WTC11 (cell line): ENCODE measurements around the gene KRT222. TPM values are rescaled to one million over a fixed set of nuclear protein-coding genes. Genes with fewer than 3 reads are reported as not detected.

Experiments
- ATAC-seq: fragments of 200-7000 bp; cut with Tn5 transposase; 2 replicates; pipeline ENCODE4 v1.10.0; 2021; ENCODE audit warnings: mild to moderate bottlenecking, moderate library complexity
- CTCF ChIA-PET: fragments of 300-600 bp; sonication (Branson Sonifier 250); formaldehyde crosslinking; loops from one replicate; lab custom pipeline; 2021; ENCODE audit warnings: antibody characterized with exemption; lab: Charles Lee
- POLR2A ChIA-PET: fragments of 350-600 bp; sonication (Branson Sonifier 250); formaldehyde crosslinking; loops from one replicate; lab custom pipeline; 2021; ENCODE audit warnings: antibody characterized with exemption; lab: Charles Lee
- DNase-seq: peaks from one replicate; pipeline ENCODE4 v3.0.0; 2021; ENCODE audit warnings: low spot score
- H3K27ac Mint-ChIP-seq: 2 replicates; pipeline ENCODE4 v1.8.0; 2021; ENCODE audit warnings: mixed read lengths
- H3K27me3 Mint-ChIP-seq: 2 replicates; pipeline ENCODE4 v1.8.0; 2021; ENCODE audit warnings: low read depth, mild to moderate bottlenecking, moderate library complexity, mixed read lengths
- H3K36me3 Mint-ChIP-seq: 2 replicates; pipeline ENCODE4 v1.8.0; 2021; ENCODE audit warnings: mixed read lengths
- H3K4me1 Mint-ChIP-seq: 2 replicates; pipeline ENCODE4 v1.8.0; 2022; ENCODE audit warnings: mixed read lengths
- H3K4me3 Mint-ChIP-seq: 2 replicates; pipeline ENCODE4 v1.8.0; 2021; ENCODE audit warnings: mild to moderate bottlenecking, moderate library complexity, mixed read lengths
- H3K9me3 Mint-ChIP-seq: 2 replicates; pipeline ENCODE4 v1.8.0; 2021; ENCODE audit warnings: mixed read lengths
- AR ChIP-seq: fragments of 250-450 bp; sonication (Bioruptor Pico); IDR thresholded peaks from 2 replicates; pipeline ENCODE4 v1.9.0; 2021; ENCODE audit warnings: mild to moderate bottlenecking
- KAT7 ChIP-seq: sonication (generic); formaldehyde crosslinking; IDR thresholded peaks from 2 replicates; pipeline ENCODE4 v1.8.1; 2023; ENCODE audit warnings: missing genetic modification reagents, mild to moderate bottlenecking, borderline replicate concordance
- NFYB ChIP-seq: sonication (generic); formaldehyde crosslinking; conservative IDR thresholded peaks from 2 replicates; pipeline ENCODE4 v1.8.0; 2022; ENCODE audit warnings: low read depth, missing genetic modification reagents
- SP1 ChIP-seq: sonication (generic); formaldehyde crosslinking; conservative IDR thresholded peaks from 2 replicates; pipeline ENCODE4 v1.8.1; 2022; ENCODE audit warnings: missing genetic modification reagents
- TCF7 ChIP-seq: sonication (generic); formaldehyde crosslinking; IDR thresholded peaks from 2 replicates; pipeline ENCODE4 v1.8.0; 2022; ENCODE audit warnings: mild to moderate bottlenecking, low read depth, missing genetic modification reagents, moderate library complexity
- ZNF121 ChIP-seq: sonication (generic); formaldehyde crosslinking; IDR thresholded peaks from 2 replicates; pipeline ENCODE4 v1.8.0; 2023; ENCODE audit warnings: missing genetic modification reagents
- ZNF671 ChIP-seq: fragments of 250-450 bp; sonication (Bioruptor Pico); IDR thresholded peaks from 2 replicates; pipeline ENCODE4 v1.8.0; 2021; ENCODE audit warnings: mild to moderate bottlenecking
- total RNA-seq: library from RNA; stranded (reverse); gene quantifications from 3 replicates; pipeline ENCODE4 v1.2.3, GENCODE V29; 2021
- TF ChIP-seq, protein P1 (sequence below): sonication (generic); formaldehyde crosslinking; IDR thresholded peaks from 2 replicates; pipeline ENCODE4 v1.8.1; 2023; ENCODE audit warnings: mild to moderate bottlenecking, missing genetic modification reagents, moderate library complexity
- TF ChIP-seq, protein P2 (sequence below): sonication (generic); formaldehyde crosslinking; conservative IDR thresholded peaks from 2 replicates; pipeline ENCODE4 v1.8.1; 2023; ENCODE audit warnings: mild to moderate bottlenecking, low read depth, missing genetic modification reagents, moderate library complexity
- TF ChIP-seq, protein P3 (sequence below): fragments of 250-450 bp; sonication (Bioruptor Pico); IDR thresholded peaks from 2 replicates; pipeline ENCODE4 v1.9.0; 2021; ENCODE audit warnings: mild to moderate bottlenecking, borderline replicate concordance
- TF ChIP-seq, protein P4 (sequence below): sonication (generic); formaldehyde crosslinking; IDR thresholded peaks from 2 replicates; pipeline ENCODE4 v1.8.1; 2023; ENCODE audit warnings: mild to moderate bottlenecking, missing genetic modification reagents, borderline replicate concordance
- TF ChIP-seq, protein P5 (sequence below): sonication (generic); formaldehyde crosslinking; IDR thresholded peaks from 2 replicates; pipeline ENCODE4 v1.8.0; 2023; ENCODE audit warnings: mild to moderate bottlenecking, missing genetic modification reagents
- TF ChIP-seq, protein P6 (sequence below): sonication (generic); formaldehyde crosslinking; IDR thresholded peaks from 2 replicates; pipeline ENCODE4 v1.8.1; 2022; ENCODE audit warnings: missing genetic modification reagents, borderline replicate concordance

The KRT222 gene
- total RNA-seq, 1 experiment from 2014 or later = 0.09 TPM

DNA sequence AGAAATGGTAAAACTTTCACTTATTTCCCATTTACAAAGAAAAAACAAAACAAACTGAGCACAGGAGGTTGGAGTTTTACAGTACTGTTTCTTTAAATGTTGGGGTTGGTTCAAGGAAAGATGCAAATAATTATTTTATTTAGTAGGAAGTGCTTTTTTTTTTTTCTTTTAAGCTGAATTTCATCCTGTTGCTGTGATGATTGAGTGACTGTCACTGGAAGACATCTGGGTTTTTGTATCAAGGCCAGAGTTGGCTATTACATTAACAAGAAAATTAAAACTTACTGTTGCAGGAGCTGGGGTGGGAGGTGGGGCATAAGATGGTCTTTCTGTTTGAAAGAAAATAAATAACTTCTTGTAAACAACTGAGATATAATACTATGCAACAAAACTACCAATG lies 19.7 kb downstream of the KRT222 start (continued):
- no peak for TF ChIP-seq AR (CRISPR knock-in tag)
- TF ChIP-seq, protein P1, sequence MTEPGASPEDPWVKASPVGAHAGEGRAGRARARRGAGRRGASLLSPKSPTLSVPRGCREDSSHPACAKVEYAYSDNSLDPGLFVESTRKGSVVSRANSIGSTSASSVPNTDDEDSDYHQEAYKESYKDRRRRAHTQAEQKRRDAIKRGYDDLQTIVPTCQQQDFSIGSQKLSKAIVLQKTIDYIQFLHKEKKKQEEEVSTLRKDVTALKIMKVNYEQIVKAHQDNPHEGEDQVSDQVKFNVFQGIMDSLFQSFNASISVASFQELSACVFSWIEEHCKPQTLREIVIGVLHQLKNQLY (CRISPR knock-in tag) = no peak
- TF ChIP-seq, protein P2, sequence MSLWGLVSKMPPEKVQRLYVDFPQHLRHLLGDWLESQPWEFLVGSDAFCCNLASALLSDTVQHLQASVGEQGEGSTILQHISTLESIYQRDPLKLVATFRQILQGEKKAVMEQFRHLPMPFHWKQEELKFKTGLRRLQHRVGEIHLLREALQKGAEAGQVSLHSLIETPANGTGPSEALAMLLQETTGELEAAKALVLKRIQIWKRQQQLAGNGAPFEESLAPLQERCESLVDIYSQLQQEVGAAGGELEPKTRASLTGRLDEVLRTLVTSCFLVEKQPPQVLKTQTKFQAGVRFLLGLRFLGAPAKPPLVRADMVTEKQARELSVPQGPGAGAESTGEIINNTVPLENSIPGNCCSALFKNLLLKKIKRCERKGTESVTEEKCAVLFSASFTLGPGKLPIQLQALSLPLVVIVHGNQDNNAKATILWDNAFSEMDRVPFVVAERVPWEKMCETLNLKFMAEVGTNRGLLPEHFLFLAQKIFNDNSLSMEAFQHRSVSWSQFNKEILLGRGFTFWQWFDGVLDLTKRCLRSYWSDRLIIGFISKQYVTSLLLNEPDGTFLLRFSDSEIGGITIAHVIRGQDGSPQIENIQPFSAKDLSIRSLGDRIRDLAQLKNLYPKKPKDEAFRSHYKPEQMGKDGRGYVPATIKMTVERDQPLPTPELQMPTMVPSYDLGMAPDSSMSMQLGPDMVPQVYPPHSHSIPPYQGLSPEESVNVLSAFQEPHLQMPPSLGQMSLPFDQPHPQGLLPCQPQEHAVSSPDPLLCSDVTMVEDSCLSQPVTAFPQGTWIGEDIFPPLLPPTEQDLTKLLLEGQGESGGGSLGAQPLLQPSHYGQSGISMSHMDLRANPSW (CRISPR knock-in tag) = no peak
- no peak for TF ChIP-seq SP1 (CRISPR knock-in tag)

DNA sequence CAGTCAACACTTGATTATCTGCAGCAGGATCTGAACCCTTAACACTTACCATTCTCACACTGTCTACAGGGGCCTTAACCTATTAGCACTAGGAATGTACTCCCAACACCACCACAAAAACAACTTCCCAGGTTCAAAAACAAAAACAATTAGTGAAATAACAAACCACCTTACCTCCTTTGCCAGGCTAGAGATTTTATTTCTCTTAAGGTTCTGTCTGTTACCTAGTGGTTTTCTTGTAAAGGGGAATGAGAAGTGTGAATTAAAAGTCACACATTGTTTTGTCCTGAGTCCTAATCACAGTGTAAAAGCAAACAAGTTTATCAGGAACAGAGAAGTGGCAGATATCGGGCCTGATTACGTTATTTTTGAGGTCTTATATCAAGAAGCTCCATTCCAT lies 27.0 kb downstream of the KRT222 start:
- TF ChIP-seq TCF7 = no peak
- TF ChIP-seq ZNF121 (CRISPR knock-in tag) = no peak
- ChIA-PET POLR2A (no interaction called here), CTCF (interaction anchor here (0.8 kb wide), 1 partner anchor 23 kb away, joined by 3 read pairs; no protein-coding TSS in a partner anchor)
- Mint-ChIP-seq H3K27ac (no peak overlapping the region), H3K4me1 (no peaks in the 10 kb centered on the region), H3K36me3 (peaks cover 61% of the 10 kb centered on the region), H3K4me3 (no peak overlapping the region), H3K9me3 (no peaks in the 10 kb centered on the region), H3K27me3 (no peaks in the 10 kb centered on the region)
- ATAC-seq (no peak), DNase-seq (no peak)

DNA sequence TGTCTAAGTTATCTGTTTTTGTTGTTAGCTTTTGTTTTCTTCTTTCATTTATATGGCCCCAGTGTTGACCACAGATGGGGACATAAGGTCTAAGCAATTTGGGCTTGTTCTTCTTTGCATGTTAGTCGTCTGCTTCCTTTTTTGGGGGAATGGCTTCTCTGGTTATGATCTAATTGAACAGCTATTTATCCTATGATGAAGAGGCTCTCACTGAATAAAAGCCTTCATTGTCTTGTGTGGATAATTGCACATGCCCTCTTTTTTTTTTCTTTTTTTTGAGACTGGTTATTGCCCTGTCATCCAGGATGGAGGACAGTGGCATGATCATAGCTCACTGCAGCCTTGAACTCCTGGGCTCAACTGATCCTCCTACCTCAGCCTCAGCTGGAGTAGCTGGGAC lies 31.1 kb downstream of the KRT222 start:
- CTCF ChIA-PET = interaction anchor here (1.5 to 2.1 kb wide), 2 partner anchors 14 to 18 kb away, joined by 5 to 8 read pairs; no protein-coding TSS in a partner anchor
- TF ChIP-seq, protein P3, sequence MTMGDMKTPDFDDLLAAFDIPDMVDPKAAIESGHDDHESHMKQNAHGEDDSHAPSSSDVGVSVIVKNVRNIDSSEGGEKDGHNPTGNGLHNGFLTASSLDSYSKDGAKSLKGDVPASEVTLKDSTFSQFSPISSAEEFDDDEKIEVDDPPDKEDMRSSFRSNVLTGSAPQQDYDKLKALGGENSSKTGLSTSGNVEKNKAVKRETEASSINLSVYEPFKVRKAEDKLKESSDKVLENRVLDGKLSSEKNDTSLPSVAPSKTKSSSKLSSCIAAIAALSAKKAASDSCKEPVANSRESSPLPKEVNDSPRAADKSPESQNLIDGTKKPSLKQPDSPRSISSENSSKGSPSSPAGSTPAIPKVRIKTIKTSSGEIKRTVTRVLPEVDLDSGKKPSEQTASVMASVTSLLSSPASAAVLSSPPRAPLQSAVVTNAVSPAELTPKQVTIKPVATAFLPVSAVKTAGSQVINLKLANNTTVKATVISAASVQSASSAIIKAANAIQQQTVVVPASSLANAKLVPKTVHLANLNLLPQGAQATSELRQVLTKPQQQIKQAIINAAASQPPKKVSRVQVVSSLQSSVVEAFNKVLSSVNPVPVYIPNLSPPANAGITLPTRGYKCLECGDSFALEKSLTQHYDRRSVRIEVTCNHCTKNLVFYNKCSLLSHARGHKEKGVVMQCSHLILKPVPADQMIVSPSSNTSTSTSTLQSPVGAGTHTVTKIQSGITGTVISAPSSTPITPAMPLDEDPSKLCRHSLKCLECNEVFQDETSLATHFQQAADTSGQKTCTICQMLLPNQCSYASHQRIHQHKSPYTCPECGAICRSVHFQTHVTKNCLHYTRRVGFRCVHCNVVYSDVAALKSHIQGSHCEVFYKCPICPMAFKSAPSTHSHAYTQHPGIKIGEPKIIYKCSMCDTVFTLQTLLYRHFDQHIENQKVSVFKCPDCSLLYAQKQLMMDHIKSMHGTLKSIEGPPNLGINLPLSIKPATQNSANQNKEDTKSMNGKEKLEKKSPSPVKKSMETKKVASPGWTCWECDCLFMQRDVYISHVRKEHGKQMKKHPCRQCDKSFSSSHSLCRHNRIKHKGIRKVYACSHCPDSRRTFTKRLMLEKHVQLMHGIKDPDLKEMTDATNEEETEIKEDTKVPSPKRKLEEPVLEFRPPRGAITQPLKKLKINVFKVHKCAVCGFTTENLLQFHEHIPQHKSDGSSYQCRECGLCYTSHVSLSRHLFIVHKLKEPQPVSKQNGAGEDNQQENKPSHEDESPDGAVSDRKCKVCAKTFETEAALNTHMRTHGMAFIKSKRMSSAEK (CRISPR knock-in tag) = no peak
- TF ChIP-seq NFYB = no peak
- TF ChIP-seq, protein P4, sequence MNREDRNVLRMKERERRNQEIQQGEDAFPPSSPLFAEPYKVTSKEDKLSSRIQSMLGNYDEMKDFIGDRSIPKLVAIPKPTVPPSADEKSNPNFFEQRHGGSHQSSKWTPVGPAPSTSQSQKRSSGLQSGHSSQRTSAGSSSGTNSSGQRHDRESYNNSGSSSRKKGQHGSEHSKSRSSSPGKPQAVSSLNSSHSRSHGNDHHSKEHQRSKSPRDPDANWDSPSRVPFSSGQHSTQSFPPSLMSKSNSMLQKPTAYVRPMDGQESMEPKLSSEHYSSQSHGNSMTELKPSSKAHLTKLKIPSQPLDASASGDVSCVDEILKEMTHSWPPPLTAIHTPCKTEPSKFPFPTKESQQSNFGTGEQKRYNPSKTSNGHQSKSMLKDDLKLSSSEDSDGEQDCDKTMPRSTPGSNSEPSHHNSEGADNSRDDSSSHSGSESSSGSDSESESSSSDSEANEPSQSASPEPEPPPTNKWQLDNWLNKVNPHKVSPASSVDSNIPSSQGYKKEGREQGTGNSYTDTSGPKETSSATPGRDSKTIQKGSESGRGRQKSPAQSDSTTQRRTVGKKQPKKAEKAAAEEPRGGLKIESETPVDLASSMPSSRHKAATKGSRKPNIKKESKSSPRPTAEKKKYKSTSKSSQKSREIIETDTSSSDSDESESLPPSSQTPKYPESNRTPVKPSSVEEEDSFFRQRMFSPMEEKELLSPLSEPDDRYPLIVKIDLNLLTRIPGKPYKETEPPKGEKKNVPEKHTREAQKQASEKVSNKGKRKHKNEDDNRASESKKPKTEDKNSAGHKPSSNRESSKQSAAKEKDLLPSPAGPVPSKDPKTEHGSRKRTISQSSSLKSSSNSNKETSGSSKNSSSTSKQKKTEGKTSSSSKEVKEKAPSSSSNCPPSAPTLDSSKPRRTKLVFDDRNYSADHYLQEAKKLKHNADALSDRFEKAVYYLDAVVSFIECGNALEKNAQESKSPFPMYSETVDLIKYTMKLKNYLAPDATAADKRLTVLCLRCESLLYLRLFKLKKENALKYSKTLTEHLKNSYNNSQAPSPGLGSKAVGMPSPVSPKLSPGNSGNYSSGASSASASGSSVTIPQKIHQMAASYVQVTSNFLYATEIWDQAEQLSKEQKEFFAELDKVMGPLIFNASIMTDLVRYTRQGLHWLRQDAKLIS (CRISPR knock-in tag) = no peak
- TF ChIP-seq, protein P5, sequence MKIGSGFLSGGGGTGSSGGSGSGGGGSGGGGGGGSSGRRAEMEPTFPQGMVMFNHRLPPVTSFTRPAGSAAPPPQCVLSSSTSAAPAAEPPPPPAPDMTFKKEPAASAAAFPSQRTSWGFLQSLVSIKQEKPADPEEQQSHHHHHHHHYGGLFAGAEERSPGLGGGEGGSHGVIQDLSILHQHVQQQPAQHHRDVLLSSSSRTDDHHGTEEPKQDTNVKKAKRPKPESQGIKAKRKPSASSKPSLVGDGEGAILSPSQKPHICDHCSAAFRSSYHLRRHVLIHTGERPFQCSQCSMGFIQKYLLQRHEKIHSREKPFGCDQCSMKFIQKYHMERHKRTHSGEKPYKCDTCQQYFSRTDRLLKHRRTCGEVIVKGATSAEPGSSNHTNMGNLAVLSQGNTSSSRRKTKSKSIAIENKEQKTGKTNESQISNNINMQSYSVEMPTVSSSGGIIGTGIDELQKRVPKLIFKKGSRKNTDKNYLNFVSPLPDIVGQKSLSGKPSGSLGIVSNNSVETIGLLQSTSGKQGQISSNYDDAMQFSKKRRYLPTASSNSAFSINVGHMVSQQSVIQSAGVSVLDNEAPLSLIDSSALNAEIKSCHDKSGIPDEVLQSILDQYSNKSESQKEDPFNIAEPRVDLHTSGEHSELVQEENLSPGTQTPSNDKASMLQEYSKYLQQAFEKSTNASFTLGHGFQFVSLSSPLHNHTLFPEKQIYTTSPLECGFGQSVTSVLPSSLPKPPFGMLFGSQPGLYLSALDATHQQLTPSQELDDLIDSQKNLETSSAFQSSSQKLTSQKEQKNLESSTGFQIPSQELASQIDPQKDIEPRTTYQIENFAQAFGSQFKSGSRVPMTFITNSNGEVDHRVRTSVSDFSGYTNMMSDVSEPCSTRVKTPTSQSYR = no peak
- no peak for TF ChIP-seq ZNF671
- TF ChIP-seq KAT7 = no peak
- TF ChIP-seq, protein P6, sequence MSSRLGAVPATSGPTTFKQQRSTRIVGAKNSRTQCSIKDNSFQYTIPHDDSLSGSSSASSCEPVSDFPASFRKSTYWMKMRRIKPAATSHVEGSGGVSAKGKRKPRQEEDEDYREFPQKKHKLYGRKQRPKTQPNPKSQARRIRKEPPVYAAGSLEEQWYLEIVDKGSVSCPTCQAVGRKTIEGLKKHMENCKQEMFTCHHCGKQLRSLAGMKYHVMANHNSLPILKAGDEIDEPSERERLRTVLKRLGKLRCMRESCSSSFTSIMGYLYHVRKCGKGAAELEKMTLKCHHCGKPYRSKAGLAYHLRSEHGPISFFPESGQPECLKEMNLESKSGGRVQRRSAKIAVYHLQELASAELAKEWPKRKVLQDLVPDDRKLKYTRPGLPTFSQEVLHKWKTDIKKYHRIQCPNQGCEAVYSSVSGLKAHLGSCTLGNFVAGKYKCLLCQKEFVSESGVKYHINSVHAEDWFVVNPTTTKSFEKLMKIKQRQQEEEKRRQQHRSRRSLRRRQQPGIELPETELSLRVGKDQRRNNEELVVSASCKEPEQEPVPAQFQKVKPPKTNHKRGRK (CRISPR knock-in tag) = no peak

More for the DNA sequence above, 31.1 kb downstream of the KRT222 start:
- Mint-ChIP-seq H3K4me3 (no peak overlapping the region), H3K4me1 (no peaks in the 10 kb centered on the region), H3K27ac (no peak overlapping the region), H3K36me3 (peaks cover 82% of the 10 kb centered on the region), H3K27me3 (no peaks in the 10 kb centered on the region), H3K9me3 (no peaks in the 10 kb centered on the region)
- POLR2A ChIA-PET = no interaction called here
- no peak for DNase-seq
- no peak for ATAC-seq
